ENCODE results near the gene SNX32.

SNX32 gene

GRCh38 chr11:65833297-65834030, at the start of gene SNX32:
Gene SNX32, plus strand, starts transcription at chr11:65833963. Its CDS starts 103 bp downstream, at chr11:65834066.
- no peak within 1 kb of the TSS for H3K27ac Mint-ChIP-seq
- peak; percentile 95 to 97 for DNase-seq
- no peak within 1 kb of the TSS for H3K4me3 Mint-ChIP-seq
- H3K4me1 Mint-ChIP-seq, result peaks cover 24% of the 10 kb centered on the region
- peak; percentile 99 for ATAC-seq
- H3K9me3 Mint-ChIP-seq, result peaks cover 0 to 5% of the 10 kb centered on the region in 2 donors
- H3K27me3 Mint-ChIP-seq, result peaks cover 12% of the 10 kb centered on the region

DNA sequence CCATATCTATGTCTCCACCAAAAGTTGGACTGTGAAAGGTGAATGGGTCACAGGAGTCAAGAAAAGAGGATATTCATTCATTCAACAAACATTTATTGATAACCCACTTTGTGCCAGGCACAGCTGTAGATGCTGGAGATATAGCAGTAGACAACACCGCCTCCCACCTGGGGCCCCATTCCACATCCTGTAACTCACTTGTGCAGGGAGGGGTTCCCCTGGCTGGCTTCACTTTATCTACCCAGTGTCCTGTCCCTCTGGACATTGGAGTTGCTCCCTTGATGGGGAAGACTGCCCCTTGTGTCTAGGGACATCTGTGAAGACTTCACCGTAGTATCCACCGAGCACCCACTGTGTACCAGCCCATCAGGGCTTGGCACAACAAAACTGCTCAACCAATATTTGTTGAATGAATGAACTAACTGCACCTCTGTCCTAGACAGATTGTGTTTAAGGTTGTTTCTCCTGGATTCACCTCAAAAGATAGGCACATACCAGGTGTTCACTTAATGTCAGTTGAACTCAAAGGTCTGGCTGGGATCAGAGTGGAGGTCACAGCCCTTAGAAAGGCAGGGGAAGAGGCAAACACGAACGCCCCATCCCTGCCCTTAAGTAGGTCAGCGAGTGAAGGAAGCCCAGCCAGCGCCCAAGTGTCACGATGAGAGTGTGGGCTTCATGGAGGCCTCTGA, 48.3 kb upstream of the SNX32 start:
- DNase-seq, result peak in 1 of 2 donors; percentile 18
- peak overlapping the region; percentile 46 to 76 for H3K4me3 Mint-ChIP-seq
- no peak for ATAC-seq
- peaks cover 54% of the 10 kb centered on the region for H3K4me1 Mint-ChIP-seq
- peaks cover 81% of the 10 kb centered on the region for H3K27me3 Mint-ChIP-seq
- H3K9me3 Mint-ChIP-seq, result no peaks in the 10 kb centered on the region
- peak overlapping the region in 1 of 2 donors; percentile 58 for H3K27ac Mint-ChIP-seq

DNA sequence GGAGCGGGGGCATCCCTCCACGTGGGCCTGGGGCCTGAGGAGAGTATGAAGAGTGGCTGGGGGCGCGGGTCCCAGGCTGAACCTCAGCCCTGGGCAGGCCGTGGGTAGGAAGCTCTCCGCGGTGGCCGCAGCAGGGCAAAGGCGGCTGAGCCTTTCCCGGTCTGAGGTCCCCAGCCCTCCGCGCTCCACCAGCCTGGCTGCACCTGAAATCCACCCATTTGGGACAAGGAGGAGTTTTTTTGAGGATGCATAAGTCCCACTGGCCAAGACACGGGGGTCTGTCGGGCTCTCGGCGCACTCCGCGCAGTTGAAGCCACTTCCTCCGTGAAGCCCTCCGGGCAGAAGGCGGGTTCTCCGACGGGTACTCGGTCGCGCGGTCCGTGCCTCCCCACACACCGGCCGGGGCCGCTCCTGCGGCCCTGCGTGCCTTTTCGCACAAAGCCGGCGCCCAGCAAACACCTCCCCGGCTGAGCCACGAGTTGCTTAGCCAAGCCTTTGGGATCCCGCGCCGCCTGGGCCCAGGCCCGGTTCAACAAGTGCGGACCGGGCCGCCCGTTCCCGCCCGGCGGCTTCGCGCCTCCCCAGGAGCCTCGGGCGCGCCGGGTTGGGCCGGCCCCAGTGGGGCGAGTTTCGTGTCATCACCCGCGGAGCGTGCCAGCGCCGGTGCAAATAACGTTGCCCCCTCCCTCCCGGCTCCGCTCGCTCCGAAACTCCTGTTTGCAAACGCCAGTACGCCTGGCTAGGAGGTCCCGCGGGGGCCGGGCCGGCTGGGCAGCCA, 47.6 kb upstream of the SNX32 start:
- H3K4me3 Mint-ChIP-seq, result peak overlapping the region; percentile 75 to 84
- peaks cover 61% of the 10 kb centered on the region for H3K4me1 Mint-ChIP-seq
- H3K9me3 Mint-ChIP-seq, result no peaks in the 10 kb centered on the region
- peak in 1 of 2 donors; percentile 18 for DNase-seq
- no peak for ATAC-seq
- H3K27ac Mint-ChIP-seq, result no peak overlapping the region
- H3K27me3 Mint-ChIP-seq, result peaks cover 89% of the 10 kb centered on the region

DNA sequence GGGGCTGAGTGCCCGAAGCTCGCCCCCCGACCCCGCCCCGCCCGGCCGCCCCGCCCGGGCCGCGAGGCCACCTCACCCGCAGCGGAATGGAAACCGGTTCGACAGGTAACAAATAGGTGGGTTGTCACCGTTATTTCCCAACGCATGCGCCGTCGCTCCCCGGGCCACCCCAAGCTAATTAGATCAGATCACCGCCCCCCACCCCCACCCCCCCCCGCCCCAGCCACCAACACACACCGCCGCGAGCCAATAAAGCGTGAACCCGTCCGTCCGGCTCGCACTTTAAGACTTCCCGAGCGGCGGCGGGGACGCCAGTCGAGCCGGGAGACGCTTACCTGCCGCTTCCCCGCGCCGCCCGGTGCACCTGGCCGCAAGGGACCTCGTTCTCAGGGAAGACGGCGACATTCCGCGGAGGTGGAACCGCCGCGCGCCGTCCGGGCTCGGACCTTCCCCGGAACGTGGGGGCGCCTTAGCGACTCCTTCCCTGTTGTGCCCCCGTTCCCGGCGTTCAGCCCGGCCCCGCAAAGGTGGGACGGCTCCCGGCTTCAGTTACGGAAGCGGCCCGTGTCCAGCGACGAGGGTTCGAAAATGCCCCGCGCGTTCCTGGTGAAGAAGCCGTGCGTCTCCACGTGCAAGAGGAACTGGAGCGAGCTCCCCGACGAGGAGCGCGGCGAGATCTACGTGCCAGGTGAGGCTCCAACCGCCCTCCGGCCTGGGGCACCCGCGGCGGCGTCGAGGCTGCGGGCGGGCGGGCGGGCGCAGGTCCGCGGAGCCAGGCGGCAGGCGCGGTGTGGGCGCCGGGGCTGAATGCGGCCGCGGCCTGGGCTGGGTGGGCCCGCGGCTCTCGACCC, 46.8 kb upstream of the SNX32 start, which contains the start of gene OVOL1:
Gene OVOL1, plus strand, starts transcription at position 278 of the 851 bp plus-strand sequence. Its CDS starts 311 bp downstream, at position 589.
- Mint-ChIP-seq H3K4me1 (peaks cover 67% of the 10 kb centered on the region), H3K27ac (peak within 1 kb of the TSS in 1 of 2 donors; percentile 86), H3K27me3 (peaks cover 89% of the 10 kb centered on the region), H3K4me3 (peak within 1 kb of the TSS; percentile 75 to 90), H3K9me3 (no peaks in the 10 kb centered on the region)
- ATAC-seq (no peak), DNase-seq (peak in 1 of 2 donors; percentile 9)

DNA sequence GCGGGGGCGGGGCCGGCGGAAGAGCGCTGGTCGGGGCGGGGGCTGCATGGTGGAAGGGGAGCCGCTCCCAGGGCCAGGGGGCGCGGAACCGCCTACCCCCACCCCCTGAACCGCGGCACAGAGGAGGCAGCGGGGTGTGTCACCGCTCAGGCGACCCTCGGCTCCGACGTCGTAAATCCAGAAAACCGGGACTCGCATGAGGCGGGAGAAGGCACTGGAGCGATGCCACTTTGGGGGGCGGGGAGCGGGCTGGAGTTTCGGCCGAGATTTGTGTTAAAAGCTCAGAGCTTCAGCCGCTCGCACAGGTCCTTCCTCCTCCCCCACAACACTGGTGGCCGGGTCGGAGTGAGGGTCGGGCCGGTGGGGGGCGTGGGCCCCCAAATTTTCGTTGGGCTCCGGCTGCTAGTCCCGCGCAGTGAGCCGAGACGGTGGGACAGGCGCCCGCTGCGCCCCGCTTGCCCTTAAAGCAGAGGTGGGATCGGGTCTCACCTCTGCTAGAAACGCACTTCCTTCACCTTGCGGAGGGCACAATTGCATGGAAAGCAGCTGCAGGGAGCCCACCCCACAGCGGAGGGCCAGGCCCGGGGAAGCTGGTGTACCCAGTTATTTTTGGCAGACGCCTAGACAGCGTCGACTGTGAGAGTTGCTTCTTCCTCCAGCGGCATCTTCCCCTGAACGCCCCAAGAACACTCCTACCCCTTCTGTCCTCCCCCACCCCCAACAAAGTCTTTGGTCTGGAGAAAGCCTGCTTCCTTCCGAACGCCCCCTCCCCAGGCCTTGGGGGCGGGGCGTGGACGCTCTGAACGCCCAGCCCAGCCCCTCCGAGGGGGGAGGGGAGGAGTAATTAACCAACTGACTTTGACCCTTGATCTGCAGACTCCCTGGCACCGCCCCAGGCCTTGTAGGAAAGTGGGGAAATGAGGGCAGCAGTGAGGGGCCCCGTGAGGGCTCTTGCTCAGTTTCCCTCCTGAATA, 45.8 kb upstream of the SNX32 start:
- H3K4me3 Mint-ChIP-seq, result peak overlapping the region; percentile 73 to 90
- H3K27ac Mint-ChIP-seq, result no peak overlapping the region
- H3K4me1 Mint-ChIP-seq, result peaks cover 67% of the 10 kb centered on the region
- peak in 1 of 2 donors; percentile 12 for DNase-seq
- no peaks in the 10 kb centered on the region for H3K9me3 Mint-ChIP-seq
- H3K27me3 Mint-ChIP-seq, result peaks cover 83% of the 10 kb centered on the region
- no peak for ATAC-seq

DNA sequence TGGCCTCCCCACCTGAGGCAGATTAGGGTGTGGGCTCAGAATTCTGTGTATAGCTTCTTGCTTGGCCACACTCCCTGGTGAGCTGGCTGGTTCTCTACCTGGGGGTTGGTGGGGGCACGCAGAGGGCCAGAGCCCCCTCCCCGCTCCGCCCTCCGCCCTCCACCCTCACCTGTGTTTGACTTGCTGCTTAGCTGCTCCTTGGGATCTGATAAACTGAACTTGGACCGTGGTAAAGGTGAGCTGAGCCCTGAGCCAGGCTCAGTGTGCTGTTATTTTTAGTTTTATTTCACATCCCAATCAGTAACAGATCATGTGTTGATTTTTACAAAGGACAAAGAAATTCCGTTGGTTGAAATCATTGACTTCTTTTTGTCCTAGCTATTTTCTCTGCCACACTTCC, 44.9 kb upstream of the SNX32 start:
- Mint-ChIP-seq H3K9me3 (no peaks in the 10 kb centered on the region), H3K4me3 (peak overlapping the region in 1 of 2 donors; percentile 90), H3K4me1 (peaks cover 64% of the 10 kb centered on the region), H3K27me3 (peaks cover 74% of the 10 kb centered on the region), H3K27ac (no peak overlapping the region)
- ATAC-seq (no peak), DNase-seq (no peak)

GRCh38 chr11:65789230-65790103, 44.3 kb upstream of the SNX32 start:
- DNase-seq (no peak), ATAC-seq (no peak)
- peaks cover 62% of the 10 kb centered on the region for H3K4me1 Mint-ChIP-seq
- H3K9me3 Mint-ChIP-seq, result no peaks in the 10 kb centered on the region
- H3K27ac Mint-ChIP-seq, result no peak overlapping the region
- H3K27me3 Mint-ChIP-seq, result peaks cover 67% of the 10 kb centered on the region
- H3K4me3 Mint-ChIP-seq, result no peak overlapping the region

- DNase-seq, result no peak
- Mint-ChIP-seq H3K4me1 (peaks cover 56% of the 10 kb centered on the region), H3K4me3 (peak overlapping the region in 1 of 2 donors; percentile 27), H3K9me3 (no peaks in the 10 kb centered on the region), H3K27ac (no peak overlapping the region), H3K27me3 (peaks cover 59% of the 10 kb centered on the region)
- no peak for ATAC-seq
These were observed 43.5 kb upstream of the SNX32 start for GRCh38 chr11:65790104-65790901.

DNA sequence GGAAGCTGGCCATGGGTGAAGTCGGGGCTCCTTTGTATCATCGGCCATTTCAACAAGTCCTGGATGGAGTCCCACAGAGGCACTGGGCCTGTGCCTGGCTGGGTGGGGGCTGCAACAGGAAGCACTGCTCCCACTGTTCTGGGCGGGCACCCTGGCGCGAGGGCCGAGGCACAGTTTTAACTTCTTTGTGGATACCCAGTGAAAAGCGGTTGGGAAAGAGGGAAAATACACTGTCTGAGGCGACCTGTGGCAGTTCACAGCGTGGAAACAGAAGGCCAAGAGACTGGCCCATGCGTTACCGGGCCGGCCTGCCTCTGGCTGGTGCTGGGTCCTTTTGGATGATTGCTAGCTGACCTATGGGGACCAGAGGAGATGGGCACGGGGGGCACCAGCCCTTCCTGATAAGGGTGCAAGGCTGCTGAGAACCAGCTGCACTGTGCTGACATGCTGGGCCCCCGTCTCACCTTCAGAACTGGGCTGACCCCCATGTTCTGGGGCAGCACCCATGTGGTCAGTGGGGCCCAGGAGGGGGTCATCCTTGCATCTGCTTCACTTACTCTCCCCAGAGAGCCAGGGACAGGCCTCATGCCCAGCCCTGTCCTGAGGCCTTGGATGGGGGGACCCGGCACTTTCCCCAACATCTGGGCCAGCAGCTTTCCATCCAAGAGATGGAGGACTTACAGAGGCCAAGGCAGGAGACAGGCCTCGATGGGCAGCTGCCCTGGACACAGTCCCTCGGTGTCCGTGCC, 42.7 kb upstream of the SNX32 start:
- DNase-seq (no peak), ATAC-seq (peak; percentile 11)
- Mint-ChIP-seq H3K4me3 (peak overlapping the region in 1 of 2 donors; percentile 70), H3K9me3 (no peaks in the 10 kb centered on the region), H3K27me3 (peaks cover 55% of the 10 kb centered on the region), H3K4me1 (peaks cover 56% of the 10 kb centered on the region), H3K27ac (peak overlapping the region in 1 of 2 donors; percentile 88)

GRCh38 chr11:65791719-65792213, 42.0 kb upstream of the SNX32 start:
- Mint-ChIP-seq H3K4me3 (peak overlapping the region in 1 of 2 donors; percentile 70), H3K27me3 (peaks cover 55% of the 10 kb centered on the region), H3K9me3 (no peaks in the 10 kb centered on the region), H3K27ac (peak overlapping the region in 1 of 2 donors; percentile 88), H3K4me1 (peaks cover 58% of the 10 kb centered on the region)
- DNase-seq, result peak; percentile 72 to 74
- ATAC-seq, result peak; percentile 96

GRCh38 chr11:65792456-65792855, 41.3 kb upstream of the SNX32 start:
- H3K27ac Mint-ChIP-seq, result peak overlapping the region in 1 of 2 donors; percentile 64
- peaks cover 55% of the 10 kb centered on the region for H3K27me3 Mint-ChIP-seq
- peaks cover 52% of the 10 kb centered on the region for H3K4me1 Mint-ChIP-seq
- no peaks in the 10 kb centered on the region for H3K9me3 Mint-ChIP-seq
- peak overlapping the region in 1 of 2 donors; percentile 70 for H3K4me3 Mint-ChIP-seq
- DNase-seq (no peak), ATAC-seq (no peak)

DNA sequence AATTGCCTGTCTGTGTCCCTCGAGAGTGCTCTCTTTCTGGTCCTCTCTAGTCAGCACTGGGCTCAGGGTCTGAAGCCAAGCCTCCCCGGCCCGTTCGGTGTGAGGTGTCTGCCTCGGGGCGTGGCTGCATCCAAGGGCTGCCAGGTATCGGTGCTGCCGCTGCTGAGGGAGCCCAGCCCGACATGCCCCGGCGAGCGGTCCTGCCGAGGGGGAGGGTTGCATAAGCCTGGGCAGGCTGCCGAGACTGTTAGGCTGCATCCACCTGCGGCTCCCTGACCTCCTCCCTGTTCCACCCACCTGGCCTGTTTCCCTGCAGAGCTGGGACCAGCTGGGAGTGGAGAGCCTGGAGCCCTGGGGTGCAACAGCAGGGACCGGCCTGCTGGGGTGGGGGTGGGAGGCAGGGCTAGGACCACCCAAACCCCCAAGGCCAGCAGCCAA, 40.6 kb upstream of the SNX32 start:
- Mint-ChIP-seq H3K4me3 (no peak overlapping the region), H3K27ac (no peak overlapping the region), H3K27me3 (peaks cover 55% of the 10 kb centered on the region), H3K9me3 (no peaks in the 10 kb centered on the region), H3K4me1 (peaks cover 48% of the 10 kb centered on the region)
- DNase-seq (no peak), ATAC-seq (no peak)
